ENCODE data around the gene GPRC5C. TPM values are rescaled to one million over a fixed set of nuclear protein-coding genes. Genes with fewer than 3 reads are reported as not detected.

GPRC5C gene
- total RNA-seq, 1 experiment from 2014 or later = 15.5 TPM

GRCh38 chr17:74477411-74477810 lies 45.5 kb downstream of the GPRC5C start:
- peaks cover 2 to 5% (median 3%) of the 10 kb centered on the region in 3 experiments; a peak in 6 of 7 replicates for H3K36me3 Mint-ChIP-seq (ENCODE audit: insufficient read depth in 1 of 3, low read depth in 3 of 3)
- peaks cover 50% of the 10 kb centered on the region for H3K27me3 Mint-ChIP-seq (ENCODE audit: low read depth)
- no CpG with 5 or more reads among the region's 4 CpGs for WGBS (ENCODE audit: extremely low coverage, insufficient read length, low lambda C conversion rate)

More at GRCh38 chr17:74477411-74477810, 45.5 kb downstream of the GPRC5C start:
- Histone ChIP-seq H2BK20ac (ENCODE audit: low read depth, low read length, poor library complexity, severe bottlenecking) (no peak overlapping the region), H2BK5ac (ENCODE audit: insufficient read length, low read length) (no peak overlapping the region), H3K18ac (ENCODE audit: insufficient read length, low read depth, low read length) (no peak overlapping the region), H4K8ac (replicated peaks; ENCODE audit: insufficient read length, low read depth, low read length) (no peak overlapping the region), H2AK5ac (ENCODE audit: insufficient read length, low read length) (no peak overlapping the region), H2AFZ (ENCODE audit: low read length) (no peak overlapping the region), H3K79me2 (ENCODE audit: insufficient read depth, low read length) (no peaks in the 10 kb centered on the region), H2BK120ac (ENCODE audit: low read depth, low read length, poor library complexity, severe bottlenecking) (no peak overlapping the region), H2BK15ac (ENCODE audit: low read depth, low read length) (no peak overlapping the region), H3K23me2 (ENCODE audit: insufficient read length, low read depth, low read length, poor library complexity, severe bottlenecking) (peaks cover 4% of the 10 kb centered on the region), H3K27ac (ENCODE audit: insufficient read length, low read depth, low read length) (no peak overlapping the region), H3K9me3 (ENCODE audit: control insufficient read depth, low read depth, low read length) (no peaks in the 10 kb centered on the region), H2BK12ac (ENCODE audit: insufficient read length, low read depth, low read length) (no peak overlapping the region), H3K4ac (ENCODE audit: low read depth, low read length) (no peak overlapping the region), H4K20me1 (ENCODE audit: control insufficient read depth, insufficient read depth, insufficient read length) (no peaks in the 10 kb centered on the region), H3K4me2 (ENCODE audit: insufficient read depth, insufficient read length, low read length) (no peak overlapping the region), H4K91ac (ENCODE audit: insufficient read length, low read depth, low read length) (no peak overlapping the region), H3T11ph (ENCODE audit: low read length) (no peak overlapping the region), H3K9ac (ENCODE audit: extremely low read depth, insufficient read length, low read length) (no peak overlapping the region), H3K14ac (ENCODE audit: insufficient read depth, low read length) (no peak overlapping the region; the same call in 1 of the 2 replicates), H3K79me1 (ENCODE audit: insufficient read depth, low read depth, low read length, poor library complexity, severe bottlenecking) (no peaks in the 10 kb centered on the region), H4K5ac (ENCODE audit: insufficient read length, low read depth, low read length) (no peak overlapping the region), H3K23ac (ENCODE audit: insufficient read length, low read depth, low read length) (no peak overlapping the region), H3K27me3 (ENCODE audit: insufficient read depth, low read length) (no peaks in the 10 kb centered on the region), H3K56ac (ENCODE audit: insufficient read length, low read depth, low read length) (no peak overlapping the region), H3K4me1 (ENCODE audit: insufficient read depth, low read length) (no peaks in the 10 kb centered on the region)
- Mint-ChIP-seq H3K27ac (no peak overlapping the region), H3K4me3 (no peak overlapping the region), H3K9me3 (peaks cover 18 to 22% of the 10 kb centered on the region in 2 experiments), H3K4me1 (peaks cover 4 to 6% of the 10 kb centered on the region in 2 experiments)
- no peak for TF ChIP-seq CTCF (conservative IDR thresholded peaks at IDR 0.05)
- no peak for DNase-seq

All from H9 (cell line).